Neural cell (in vitro differentiated cells): Measurements from ENCODE around the gene FBP1. TPM values are rescaled to one million over a fixed set of nuclear protein-coding genes. Genes with fewer than 3 reads are reported as not detected.
"Not testable (repeated sequence)": the region's sequence is repeated elsewhere in the genome, so short reads cannot be mapped to it uniquely, and the experiment has no call there.

ENCODE experiments used
- H2AFZ ChIP-seq: fragments of 200-600, 300-800 bp; sonication (generic), shearing (Covaris generic); 2 replicates; pipeline ENCODE4 v1.6.0; 2014; ENCODE audit warnings: low read depth, mild to moderate bottlenecking, antibody characterized with exemption, low read length, moderate library complexity
- H3F3A ChIP-seq: fragments of 200-600 bp; shearing (Covaris generic); 2 replicates; pipeline ENCODE4 v1.6.1; 2016; ENCODE audit warnings: mild to moderate bottlenecking, moderate library complexity, mixed read lengths, antibody characterized with exemption, low read length; ENCODE audit not compliant: insufficient read depth, poor library complexity, severe bottlenecking
- H3K27ac ChIP-seq: fragments of 200-600, 300-800 bp; sonication (generic), shearing (Covaris generic); 2 replicates; pipeline ENCODE4 v1.5.1; 2014; ENCODE audit warnings: mild to moderate bottlenecking, low read length, moderate library complexity
- H3K27me3 ChIP-seq: fragments of 300-800, 200-600 bp; sonication (generic), shearing (Covaris generic); 2 replicates; pipeline ENCODE4 v1.6.0; 2014; ENCODE audit warnings: mild to moderate bottlenecking, low read depth, low read length, moderate library complexity; ENCODE audit not compliant: insufficient read depth
- H3K36me3 ChIP-seq: fragments of 300-800, 200-600 bp; sonication (generic), shearing (Covaris generic); 2 replicates; pipeline ENCODE4 v1.5.1; 2014; ENCODE audit warnings: mild to moderate bottlenecking, antibody characterized with exemption, low read length, moderate library complexity; ENCODE audit not compliant: insufficient read depth
- H3K4me2 ChIP-seq: fragments of 300-800, 200-600 bp; sonication (generic), shearing (Covaris generic); 2 replicates; pipeline ENCODE4 v1.6.0; 2014; ENCODE audit warnings: mild to moderate bottlenecking, low read length
- H3K4me3 ChIP-seq: fragments of 300-800, 200-600 bp; sonication (generic), shearing (Covaris generic); 2 replicates; pipeline ENCODE4 v1.5.1; 2014; ENCODE audit warnings: mild to moderate bottlenecking, low read length, moderate library complexity
- H3K79me2 ChIP-seq: fragments of 200-600 bp; shearing (Covaris generic); replicated peaks from 2 replicates; pipeline ENCODE4 v1.6.0; 2014; ENCODE audit warnings: mild to moderate bottlenecking, low read length, moderate library complexity; ENCODE audit not compliant: insufficient read depth
- H3K9ac ChIP-seq: fragments of 300-800, 200-600 bp; sonication (generic), shearing (Covaris generic); 2 replicates; pipeline ENCODE4 v1.6.1; 2016; ENCODE audit warnings: mild to moderate bottlenecking, low read length, mixed read lengths
- H3K9me2 ChIP-seq: fragments of 200-600 bp; shearing (Covaris generic); 2 replicates; pipeline ENCODE4 v1.6.1; 2016; ENCODE audit warnings: mild to moderate bottlenecking, low read length, mixed read lengths; ENCODE audit not compliant: insufficient read depth
- H3K9me3 ChIP-seq: fragments of 200-600, 300-800 bp; sonication (generic), shearing (Covaris generic); 2 replicates; pipeline ENCODE4 v1.6.1; 2016; ENCODE audit warnings: mild to moderate bottlenecking, mixed run types, low read length, moderate library complexity, mixed read lengths
- H4K20me1 ChIP-seq: fragments of 200-600 bp; shearing (Covaris generic); 2 replicates; pipeline ENCODE4 v1.6.1; 2016; ENCODE audit warnings: mild to moderate bottlenecking, mixed run types; ENCODE audit not compliant: insufficient read depth
- EP300 ChIP-seq: fragments of 450-650 bp; conservative IDR thresholded peaks from 2 replicates; pipeline ENCODE4 v1.6.1; 2014; ENCODE audit warnings: antibody characterized with exemption, mild to moderate bottlenecking, moderate library complexity; ENCODE audit not compliant: poor library complexity, severe bottlenecking
- EZH2 ChIP-seq: fragments of 200-600, 300-800 bp; shearing (Covaris generic), sonication (generic); IDR thresholded peaks from 2 replicates; pipeline ENCODE4 v1.6.1; 2014; ENCODE audit warnings: antibody characterized with exemption, low read length, borderline replicate concordance, mild to moderate bottlenecking; ENCODE audit not compliant: insufficient read depth, poor library complexity, severe bottlenecking
- MXI1 ChIP-seq: fragments of 450-650 bp; conservative IDR thresholded peaks from 2 replicates; pipeline ENCODE4 v1.6.1; 2014; ENCODE audit warnings: antibody characterized with exemption, mild to moderate bottlenecking; ENCODE audit not compliant: poor library complexity, severe bottlenecking
- POLR2AphosphoS5 ChIP-seq: IDR thresholded peaks from 2 replicates; pipeline ENCODE4 v1.6.1; 2012
- RAD21 ChIP-seq: fragments of 450-650 bp; conservative IDR thresholded peaks from 2 replicates; pipeline ENCODE4 v1.6.1; 2014; ENCODE audit warnings: antibody characterized with exemption, mild to moderate bottlenecking, moderate library complexity
- SMC3 ChIP-seq: fragments of 450-650 bp; conservative IDR thresholded peaks from 2 replicates; pipeline ENCODE4 v1.6.1; 2014; ENCODE audit warnings: antibody characterized with exemption, mild to moderate bottlenecking, moderate library complexity; ENCODE audit not compliant: poor library complexity
- TAF1 ChIP-seq: IDR thresholded peaks from 2 replicates; pipeline ENCODE4 v1.6.1; 2012; ENCODE audit warnings: low read depth
- polyA plus RNA-seq: library from polyadenylated mRNA; depleted of rRNA; stranded (reverse); fragments of >200 nt; gene quantifications from 2 replicates; pipeline ENCODE4 v1.2.3, GENCODE V29; 2014
- TF ChIP-seq, protein P1 (sequence below): IDR thresholded peaks from 2 replicates; pipeline ENCODE4 v1.6.1; 2012; ENCODE audit warnings: borderline replicate concordance
- TF ChIP-seq, protein P2 (sequence below): fragments of 450-650 bp; IDR thresholded peaks from 2 replicates; pipeline ENCODE4 v1.5.1; 2014; ENCODE audit warnings: antibody characterized with exemption, mild to moderate bottlenecking, moderate library complexity; ENCODE audit not compliant: poor library complexity, severe bottlenecking

The FBP1 gene
- polyA plus RNA-seq, 1 donor from 2014 or later: not detected

- Histone ChIP-seq H3K4me3 (no peak overlapping the region), H3K4me2 (no peak overlapping the region), H3K27me3 (no peaks in the 10 kb centered on the region), H3K79me2 (no peaks in the 10 kb centered on the region), H2AFZ (no peak overlapping the region), H3K9me2 (no peaks in the 10 kb centered on the region), H3F3A (no peaks in the 10 kb centered on the region), H3K9me3 (no peaks in the 10 kb centered on the region), H3K9ac (no peak overlapping the region), H4K20me1 (no peaks in the 10 kb centered on the region), H3K36me3 (peaks cover 7% of the 10 kb centered on the region), H3K27ac (no peak overlapping the region)
- TF ChIP-seq, protein P1, sequence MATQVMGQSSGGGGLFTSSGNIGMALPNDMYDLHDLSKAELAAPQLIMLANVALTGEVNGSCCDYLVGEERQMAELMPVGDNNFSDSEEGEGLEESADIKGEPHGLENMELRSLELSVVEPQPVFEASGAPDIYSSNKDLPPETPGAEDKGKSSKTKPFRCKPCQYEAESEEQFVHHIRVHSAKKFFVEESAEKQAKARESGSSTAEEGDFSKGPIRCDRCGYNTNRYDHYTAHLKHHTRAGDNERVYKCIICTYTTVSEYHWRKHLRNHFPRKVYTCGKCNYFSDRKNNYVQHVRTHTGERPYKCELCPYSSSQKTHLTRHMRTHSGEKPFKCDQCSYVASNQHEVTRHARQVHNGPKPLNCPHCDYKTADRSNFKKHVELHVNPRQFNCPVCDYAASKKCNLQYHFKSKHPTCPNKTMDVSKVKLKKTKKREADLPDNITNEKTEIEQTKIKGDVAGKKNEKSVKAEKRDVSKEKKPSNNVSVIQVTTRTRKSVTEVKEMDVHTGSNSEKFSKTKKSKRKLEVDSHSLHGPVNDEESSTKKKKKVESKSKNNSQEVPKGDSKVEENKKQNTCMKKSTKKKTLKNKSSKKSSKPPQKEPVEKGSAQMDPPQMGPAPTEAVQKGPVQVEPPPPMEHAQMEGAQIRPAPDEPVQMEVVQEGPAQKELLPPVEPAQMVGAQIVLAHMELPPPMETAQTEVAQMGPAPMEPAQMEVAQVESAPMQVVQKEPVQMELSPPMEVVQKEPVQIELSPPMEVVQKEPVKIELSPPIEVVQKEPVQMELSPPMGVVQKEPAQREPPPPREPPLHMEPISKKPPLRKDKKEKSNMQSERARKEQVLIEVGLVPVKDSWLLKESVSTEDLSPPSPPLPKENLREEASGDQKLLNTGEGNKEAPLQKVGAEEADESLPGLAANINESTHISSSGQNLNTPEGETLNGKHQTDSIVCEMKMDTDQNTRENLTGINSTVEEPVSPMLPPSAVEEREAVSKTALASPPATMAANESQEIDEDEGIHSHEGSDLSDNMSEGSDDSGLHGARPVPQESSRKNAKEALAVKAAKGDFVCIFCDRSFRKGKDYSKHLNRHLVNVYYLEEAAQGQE: no peak
- TF ChIP-seq TAF1 (no peak), SMC3 (no peak), MXI1 (no peak), EP300 (no peak), RAD21 (no peak), EZH2 (no peak), POLR2AphosphoS5 (no peak)
- TF ChIP-seq, protein P2, sequence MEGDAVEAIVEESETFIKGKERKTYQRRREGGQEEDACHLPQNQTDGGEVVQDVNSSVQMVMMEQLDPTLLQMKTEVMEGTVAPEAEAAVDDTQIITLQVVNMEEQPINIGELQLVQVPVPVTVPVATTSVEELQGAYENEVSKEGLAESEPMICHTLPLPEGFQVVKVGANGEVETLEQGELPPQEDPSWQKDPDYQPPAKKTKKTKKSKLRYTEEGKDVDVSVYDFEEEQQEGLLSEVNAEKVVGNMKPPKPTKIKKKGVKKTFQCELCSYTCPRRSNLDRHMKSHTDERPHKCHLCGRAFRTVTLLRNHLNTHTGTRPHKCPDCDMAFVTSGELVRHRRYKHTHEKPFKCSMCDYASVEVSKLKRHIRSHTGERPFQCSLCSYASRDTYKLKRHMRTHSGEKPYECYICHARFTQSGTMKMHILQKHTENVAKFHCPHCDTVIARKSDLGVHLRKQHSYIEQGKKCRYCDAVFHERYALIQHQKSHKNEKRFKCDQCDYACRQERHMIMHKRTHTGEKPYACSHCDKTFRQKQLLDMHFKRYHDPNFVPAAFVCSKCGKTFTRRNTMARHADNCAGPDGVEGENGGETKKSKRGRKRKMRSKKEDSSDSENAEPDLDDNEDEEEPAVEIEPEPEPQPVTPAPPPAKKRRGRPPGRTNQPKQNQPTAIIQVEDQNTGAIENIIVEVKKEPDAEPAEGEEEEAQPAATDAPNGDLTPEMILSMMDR: no peak
These were observed 72.8 kb downstream of the FBP1 start for GRCh38 chr9:94566550-94566949.

- not testable (repeated sequence) for H3K9me3 ChIP-seq, H4K20me1 ChIP-seq, H3K79me2 ChIP-seq, H3K27ac ChIP-seq, H3K4me3 ChIP-seq, H3K36me3 ChIP-seq, H3K9ac ChIP-seq, H3K9me2 ChIP-seq, H3F3A ChIP-seq, H3K4me2 ChIP-seq, H3K27me3 ChIP-seq, H2AFZ ChIP-seq
These were observed 75.0 kb downstream of the FBP1 start for GRCh38 chr9:94564279-94564678.

DNA sequence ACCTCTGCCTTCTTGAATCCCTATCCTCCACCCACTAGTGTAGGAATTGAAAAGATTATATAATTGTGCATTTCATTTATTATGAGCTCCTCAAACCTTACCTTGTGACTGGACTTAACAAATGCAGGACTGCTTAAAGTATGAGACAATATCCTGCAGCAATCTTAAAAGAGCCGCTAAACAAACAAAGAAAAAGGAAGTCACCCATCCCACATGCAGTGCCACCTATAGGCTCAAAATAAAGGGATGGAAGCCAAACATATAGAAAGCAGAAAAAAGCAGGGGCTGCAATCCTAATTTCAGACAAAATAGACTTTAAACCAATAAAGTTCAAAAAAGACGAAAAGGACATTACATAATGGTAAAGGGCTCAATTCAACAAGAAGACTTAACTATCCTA is 75.8 kb downstream of the FBP1 start:
- no peak overlapping the region for H3K27ac ChIP-seq
- H3K9me2 ChIP-seq: no peaks in the 10 kb centered on the region
- H3K4me2 ChIP-seq: no peak overlapping the region
- H3K4me3 ChIP-seq: no peak overlapping the region
- TF ChIP-seq, protein P2: no peak
- TF ChIP-seq EP300 (no peak), EZH2 (no peak), POLR2AphosphoS5 (no peak), MXI1 (no peak), SMC3 (no peak), TAF1 (no peak), RAD21 (no peak)
- TF ChIP-seq, protein P1: no peak
- H3K36me3 ChIP-seq: peaks cover 7% of the 10 kb centered on the region
- H3K27me3 ChIP-seq: no peaks in the 10 kb centered on the region
- H2AFZ ChIP-seq: no peak overlapping the region
- H3F3A ChIP-seq: no peaks in the 10 kb centered on the region
- no peaks in the 10 kb centered on the region for H3K79me2 ChIP-seq
- no peak overlapping the region for H3K9ac ChIP-seq
- H3K9me3 ChIP-seq: no peaks in the 10 kb centered on the region
- no peaks in the 10 kb centered on the region for H4K20me1 ChIP-seq
